Type B pancreatic cell (in vitro differentiated cells): ENCODE results near the gene DENND6B. TPM values are rescaled to one million over a fixed set of nuclear protein-coding genes. Genes with fewer than 3 reads are reported as not detected.
A peak's percentile ranks its signal among the peaks of the same experiment; 100 is the strongest.

Experiments
- DNase-seq: peaks from one replicate; pipeline ENCODE4 v3.0.0; 2021; ENCODE audit warnings: mixed read lengths; ENCODE audit not compliant: unreplicated experiment; ENCODE audit errors: extremely low spot score
- H3K27ac Mint-ChIP-seq: 2 replicates; pipeline ENCODE4 v1.8.0; 2021; ENCODE audit warnings: mild to moderate bottlenecking, mixed read lengths
- H3K27me3 Mint-ChIP-seq: 2 replicates; pipeline ENCODE4 v1.8.0; 2021; ENCODE audit warnings: mixed read lengths
- H3K36me3 Mint-ChIP-seq: 2 replicates; pipeline ENCODE4 v1.8.0; 2021; ENCODE audit warnings: mixed read lengths
- H3K4me1 Mint-ChIP-seq: one replicate; pipeline ENCODE4 v1.8.0; 2021; ENCODE audit warnings: mixed read lengths; ENCODE audit not compliant: unreplicated experiment
- H3K4me3 Mint-ChIP-seq: 2 replicates; pipeline ENCODE4 v1.8.0; 2021; ENCODE audit warnings: mild to moderate bottlenecking, mixed read lengths
- H3K9me3 Mint-ChIP-seq: 2 replicates; pipeline ENCODE4 v1.8.0; 2021; ENCODE audit warnings: mixed read lengths
- total RNA-seq: library from RNA; stranded (reverse); gene quantifications from 2 replicates; pipeline ENCODE4 v1.2.1, GENCODE V29; 2021; ENCODE audit warnings: low replicate concordance
- TF ChIP-seq, protein P1 (sequence below): fragments of 200-600 bp; sonication (generic); conservative IDR thresholded peaks from 2 replicates; pipeline ENCODE4 v1.5.0; 2021; ENCODE audit warnings: antibody characterized with exemption, mild to moderate bottlenecking

DENND6B gene
- total RNA-seq, 1 donor from 2014 or later: 25.6 TPM

DNA sequence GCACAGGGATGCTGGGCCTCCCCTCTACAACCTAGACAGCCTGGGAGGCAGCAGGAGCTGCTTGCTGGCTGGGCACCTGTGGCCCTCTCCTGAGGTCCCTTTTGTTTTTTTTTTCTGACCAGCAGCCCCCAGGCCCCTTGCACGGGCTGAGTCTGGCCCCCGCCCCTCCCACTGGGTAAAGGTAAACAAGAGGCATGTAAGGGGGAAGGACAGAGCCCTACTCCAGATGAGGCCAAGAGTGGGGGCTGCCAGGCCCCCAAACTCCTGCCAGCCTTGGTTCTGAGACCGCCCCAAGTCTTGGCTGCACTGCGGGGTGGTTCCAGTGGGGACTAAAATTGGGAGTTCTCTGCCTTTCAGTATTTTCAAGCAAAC lies 28.6 kb downstream of the DENND6B start:
- H3K27ac Mint-ChIP-seq: peak overlapping the region; percentile 82
- H3K4me3 Mint-ChIP-seq: peak overlapping the region; percentile 70
- TF ChIP-seq, protein P1, sequence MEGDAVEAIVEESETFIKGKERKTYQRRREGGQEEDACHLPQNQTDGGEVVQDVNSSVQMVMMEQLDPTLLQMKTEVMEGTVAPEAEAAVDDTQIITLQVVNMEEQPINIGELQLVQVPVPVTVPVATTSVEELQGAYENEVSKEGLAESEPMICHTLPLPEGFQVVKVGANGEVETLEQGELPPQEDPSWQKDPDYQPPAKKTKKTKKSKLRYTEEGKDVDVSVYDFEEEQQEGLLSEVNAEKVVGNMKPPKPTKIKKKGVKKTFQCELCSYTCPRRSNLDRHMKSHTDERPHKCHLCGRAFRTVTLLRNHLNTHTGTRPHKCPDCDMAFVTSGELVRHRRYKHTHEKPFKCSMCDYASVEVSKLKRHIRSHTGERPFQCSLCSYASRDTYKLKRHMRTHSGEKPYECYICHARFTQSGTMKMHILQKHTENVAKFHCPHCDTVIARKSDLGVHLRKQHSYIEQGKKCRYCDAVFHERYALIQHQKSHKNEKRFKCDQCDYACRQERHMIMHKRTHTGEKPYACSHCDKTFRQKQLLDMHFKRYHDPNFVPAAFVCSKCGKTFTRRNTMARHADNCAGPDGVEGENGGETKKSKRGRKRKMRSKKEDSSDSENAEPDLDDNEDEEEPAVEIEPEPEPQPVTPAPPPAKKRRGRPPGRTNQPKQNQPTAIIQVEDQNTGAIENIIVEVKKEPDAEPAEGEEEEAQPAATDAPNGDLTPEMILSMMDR: no peak
- DNase-seq: no peak
- H3K36me3 Mint-ChIP-seq: no peaks in the 10 kb centered on the region
- no peaks in the 10 kb centered on the region for H3K9me3 Mint-ChIP-seq
- H3K27me3 Mint-ChIP-seq: no peaks in the 10 kb centered on the region
- H3K4me1 Mint-ChIP-seq: peaks cover 17% of the 10 kb centered on the region

- H3K4me1 Mint-ChIP-seq: peaks cover 13% of the 10 kb centered on the region
- peak overlapping the region; percentile 68 for H3K4me3 Mint-ChIP-seq
- peak overlapping the region; percentile 82 for H3K27ac Mint-ChIP-seq
- no peaks in the 10 kb centered on the region for H3K36me3 Mint-ChIP-seq
- H3K27me3 Mint-ChIP-seq: no peaks in the 10 kb centered on the region
- TF ChIP-seq, protein P1: no peak
- DNase-seq: no peak
- no peaks in the 10 kb centered on the region for H3K9me3 Mint-ChIP-seq
Observed at GRCh38 chr22:50297510-50298265, 29.1 kb downstream of the DENND6B start.

DNA sequence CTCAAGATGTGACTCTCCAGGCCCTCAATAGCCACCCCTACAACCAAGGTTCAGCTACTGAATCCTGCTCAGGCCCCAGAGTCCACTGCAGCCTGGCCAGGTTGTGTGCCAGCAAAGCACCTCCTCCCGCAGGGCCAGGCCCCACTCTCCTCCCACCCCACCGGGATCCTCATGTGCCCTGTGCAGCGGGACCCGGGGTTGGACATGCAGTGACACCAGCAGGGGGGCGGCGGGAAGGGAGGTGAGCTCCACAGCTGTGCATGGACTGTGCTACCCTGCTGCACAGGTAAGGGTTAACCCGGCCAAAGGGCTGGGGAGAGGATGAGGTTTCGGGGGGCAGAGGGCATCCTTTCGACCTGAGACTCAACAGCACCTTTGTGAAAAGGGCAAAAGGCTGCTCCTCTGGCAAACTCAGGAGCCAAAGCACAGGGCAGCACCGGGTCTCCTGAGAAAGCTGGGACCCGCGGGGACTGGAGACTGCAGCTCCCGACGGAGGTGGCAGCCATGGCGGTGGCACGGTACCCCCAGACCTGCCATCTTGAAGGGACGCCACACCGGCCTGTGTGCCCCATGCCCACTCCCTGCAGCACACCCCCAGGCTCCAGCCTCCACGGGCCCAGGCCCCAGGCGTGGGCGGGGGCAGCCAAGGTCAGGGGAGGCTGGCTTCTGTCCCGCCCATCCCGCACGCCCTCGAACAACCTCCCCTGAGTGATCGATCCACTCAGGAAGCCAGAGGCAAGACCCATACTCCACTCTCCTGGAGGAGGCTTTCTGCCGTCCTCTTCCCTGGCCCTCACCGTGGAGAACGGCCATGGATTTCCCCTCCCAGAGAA lies 29.9 kb downstream of the DENND6B start:
- DNase-seq: no peak
- H3K9me3 Mint-ChIP-seq: no peaks in the 10 kb centered on the region
- H3K27ac Mint-ChIP-seq: peak overlapping the region; percentile 82
- H3K36me3 Mint-ChIP-seq: no peaks in the 10 kb centered on the region
- H3K4me1 Mint-ChIP-seq: peaks cover 15% of the 10 kb centered on the region
- TF ChIP-seq, protein P1: no peak
- peak overlapping the region; percentile 68 for H3K4me3 Mint-ChIP-seq
- no peaks in the 10 kb centered on the region for H3K27me3 Mint-ChIP-seq

GRCh38 chr22:50294319-50294656 lies 32.5 kb downstream of the DENND6B start:
- Mint-ChIP-seq H3K27ac (peak overlapping the region; percentile 85), H3K4me1 (peaks cover 15% of the 10 kb centered on the region), H3K4me3 (no peak overlapping the region), H3K27me3 (no peaks in the 10 kb centered on the region), H3K9me3 (no peaks in the 10 kb centered on the region), H3K36me3 (no peaks in the 10 kb centered on the region)
- TF ChIP-seq, protein P1: no peak
- no peak for DNase-seq

DNA sequence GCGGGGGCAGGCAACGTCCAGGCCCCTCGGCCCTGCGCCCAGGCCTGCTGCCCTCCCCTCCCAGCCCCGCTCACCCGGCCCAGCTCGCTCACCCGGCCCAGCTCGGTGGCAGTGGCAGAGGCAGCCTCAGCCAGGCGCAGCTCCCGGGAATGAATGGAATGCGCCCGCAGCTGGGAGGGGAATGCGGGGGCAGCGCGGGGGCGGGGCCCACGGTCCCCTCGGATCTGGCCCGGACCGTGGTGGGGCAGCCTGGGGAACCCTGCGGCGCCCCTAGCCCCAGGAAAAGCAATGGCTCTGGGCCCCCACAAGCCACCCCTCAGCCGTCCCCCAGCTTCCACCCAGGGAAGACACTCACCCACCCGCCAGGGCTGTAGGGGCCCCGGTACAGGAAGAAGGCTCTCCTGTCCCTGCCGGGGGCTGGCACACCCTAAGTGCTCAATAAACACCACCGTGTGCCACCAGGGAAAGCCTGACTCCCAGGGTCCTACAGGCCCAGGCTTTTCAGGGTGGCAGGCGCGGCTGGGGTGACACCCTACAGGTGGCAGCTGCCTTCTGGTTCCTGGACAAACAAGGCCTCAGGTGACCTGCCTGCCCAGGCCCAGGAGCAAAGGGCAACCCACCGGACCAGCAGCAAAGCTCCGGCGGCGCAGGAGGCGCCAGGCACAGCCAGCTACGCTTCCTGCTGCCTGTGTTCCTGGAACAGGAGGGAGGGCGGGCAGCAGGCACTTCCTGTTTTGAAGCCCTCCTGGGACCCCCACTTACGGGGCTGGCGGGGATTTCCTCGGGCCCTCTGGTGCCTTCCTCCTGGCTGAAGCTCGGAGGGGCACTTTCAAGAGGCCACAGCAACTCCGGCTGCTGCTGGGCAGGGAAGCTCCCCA lies 33.1 kb downstream of the DENND6B start:
- Mint-ChIP-seq H3K4me1 (peaks cover 15% of the 10 kb centered on the region), H3K4me3 (no peak overlapping the region), H3K27ac (peak overlapping the region; percentile 85), H3K9me3 (no peaks in the 10 kb centered on the region), H3K27me3 (no peaks in the 10 kb centered on the region), H3K36me3 (no peaks in the 10 kb centered on the region)
- DNase-seq: no peak
- TF ChIP-seq, protein P1: no peak
